IMR-90 (cell line): ENCODE data around the gene EML4. TPM values are rescaled to one million over a fixed set of nuclear protein-coding genes. Genes with fewer than 3 reads are reported as not detected.

Experiments used
- ATAC-seq: fragments of 200-7000 bp; cut with Tn5 transposase; 2 replicates; pipeline ENCODE4 v1.9.1; 2020; ENCODE audit warnings: low read depth, mild to moderate bottlenecking, moderate library complexity
- BruUV-seq: library from RNA; stranded (reverse); fragments of 400-500 nt; replicated peaks from 2 replicates; lab custom pipeline; 2021; lab: Mats Ljungman, UMichigan
- CTCF ChIA-PET: fragments of 300-600 bp; formaldehyde crosslinking; extraction: SDS; loops from one replicate; lab custom pipeline; 2021; ENCODE audit warnings: antibody characterized with exemption; lab: Yijun Ruan, JAX
- POLR2A ChIA-PET: fragments of 300-600 bp; sonication (Branson Sonifier 250); formaldehyde crosslinking; loops from one replicate; lab custom pipeline; 2022; ENCODE audit warnings: antibody characterized with exemption; ENCODE audit not compliant: unreplicated experiment; lab: Charles Lee
- DNase-seq: peaks from one replicate; pipeline ENCODE4 v3.0.0; 2013
- H2AFZ ChIP-seq: replicated peaks from 2 replicates; pipeline ENCODE3; 2013; ENCODE audit warnings: low read length, mild to moderate bottlenecking; ENCODE audit not compliant: poor library complexity
- H2AK5ac ChIP-seq: 2 replicates; pipeline ENCODE4 v1.6.1; 2013; ENCODE audit warnings: low read depth, low read length, inconsistent platforms
- H2AK9ac ChIP-seq: replicated peaks from 2 replicates; pipeline ENCODE3; 2013; ENCODE audit warnings: mild to moderate bottlenecking, low read depth, low read length, moderate library complexity; ENCODE audit not compliant: poor library complexity
- H2BK120ac ChIP-seq: 2 replicates; pipeline ENCODE4 v1.6.1; 2013; ENCODE audit warnings: low read depth, low read length, inconsistent platforms
- H2BK15ac ChIP-seq: 3 replicates; pipeline ENCODE4 v1.6.1; 2013; ENCODE audit warnings: low read depth, low read length, inconsistent platforms
- H2BK20ac ChIP-seq: 2 replicates; pipeline ENCODE4 v1.6.1; 2013; ENCODE audit warnings: low read depth, mild to moderate bottlenecking, inconsistent platforms, low read length, moderate library complexity
- H2BK5ac ChIP-seq: 2 replicates; pipeline ENCODE4 v1.6.1; 2013; ENCODE audit warnings: mild to moderate bottlenecking, low read depth, low read length, inconsistent platforms; ENCODE audit not compliant: poor library complexity, severe bottlenecking
- H3K14ac ChIP-seq: replicated peaks from 2 replicates; pipeline ENCODE4 v1.6.1; 2013; ENCODE audit warnings: low read depth, low read length, inconsistent platforms
- H3K18ac ChIP-seq: 2 replicates; pipeline ENCODE4 v1.6.1; 2013; ENCODE audit warnings: low read depth, low read length, control low read depth
- H3K23ac ChIP-seq: 2 replicates; pipeline ENCODE4 v1.6.1; 2013; ENCODE audit warnings: low read depth, low read length, inconsistent platforms
- H3K27ac ChIP-seq: 2 replicates; pipeline ENCODE4 v1.5.1; 2013; ENCODE audit warnings: mild to moderate bottlenecking, control low read depth, low read length; ENCODE audit not compliant: insufficient read depth
- H3K27me3 ChIP-seq: 2 replicates; pipeline ENCODE4 v1.6.1; 2013; ENCODE audit warnings: low read length; ENCODE audit not compliant: control insufficient read depth, insufficient read depth
- H3K36me3 ChIP-seq: 2 replicates; pipeline ENCODE4 v1.6.1; 2013; ENCODE audit warnings: low read length, mixed read lengths; ENCODE audit not compliant: control insufficient read depth, insufficient read depth
- H3K4ac ChIP-seq: 2 replicates; pipeline ENCODE4 v1.6.1; 2013; ENCODE audit warnings: low read depth, low read length, inconsistent platforms
- H3K4me1 ChIP-seq: 2 replicates; pipeline ENCODE4 v1.6.1; 2013; ENCODE audit warnings: low read length, mixed read lengths; ENCODE audit not compliant: control insufficient read depth, insufficient read depth
- H3K4me2 ChIP-seq: 2 replicates; pipeline ENCODE4 v1.6.1; 2013; ENCODE audit warnings: low read depth, mild to moderate bottlenecking, control low read depth, low read length, moderate library complexity
- H3K4me3 ChIP-seq: 2 replicates; pipeline ENCODE4 v1.5.1; 2013; ENCODE audit warnings: low read depth, mild to moderate bottlenecking, control low read depth, low read length, moderate library complexity; ENCODE audit not compliant: insufficient read depth
- H3K56ac ChIP-seq: 2 replicates; pipeline ENCODE4 v1.6.1; 2013; ENCODE audit warnings: low read length, inconsistent platforms; ENCODE audit not compliant: insufficient read depth; ENCODE audit errors: extremely low read depth
- H3K79me1 ChIP-seq, 2 experiments: 2 replicates each; pipeline ENCODE4 v1.6.1; 2013; ENCODE audit warnings: low read length in 2 of 2, inconsistent platforms in 1 of 2, low read depth in 1 of 2
- H3K9ac ChIP-seq: 2 replicates; pipeline ENCODE4 v1.6.1; 2013; ENCODE audit warnings: low read depth, low read length, control low read depth
- H3K9me1 ChIP-seq: 2 replicates; pipeline ENCODE4 v1.6.1; 2013; ENCODE audit warnings: low read length, inconsistent platforms; ENCODE audit not compliant: insufficient read depth
- H3K9me3 ChIP-seq: 2 replicates; pipeline ENCODE4 v1.6.1; 2013; ENCODE audit warnings: low read length; ENCODE audit not compliant: control insufficient read depth, insufficient read depth
- H4K20me1 ChIP-seq: 2 replicates; pipeline ENCODE4 v1.6.1; 2013; ENCODE audit warnings: low read length, inconsistent platforms; ENCODE audit not compliant: insufficient read depth
- H4K5ac ChIP-seq: 2 replicates; pipeline ENCODE4 v1.6.1; 2013; ENCODE audit warnings: mild to moderate bottlenecking, low read depth, low read length, control low read depth
- H4K8ac ChIP-seq, 2 experiments: 2 replicates each; pipeline ENCODE4 v1.6.1; 2013; ENCODE audit warnings: low read depth in 2 of 2, low read length in 2 of 2, control low read depth in 1 of 2, inconsistent platforms in 1 of 2
- H4K91ac ChIP-seq: 2 replicates; pipeline ENCODE4 v1.6.1; 2013; ENCODE audit warnings: low read depth, low read length, inconsistent platforms; ENCODE audit not compliant: insufficient read depth
- BHLHE40 ChIP-seq: fragments of 150-350 bp; IDR thresholded peaks from 2 replicates; pipeline ENCODE4 v1.6.1; 2016; ENCODE audit warnings: mild to moderate bottlenecking, low read depth, low read length
- CTCF ChIP-seq: conservative IDR thresholded peaks from 2 replicates; pipeline ENCODE4 v1.5.1; 2012; ENCODE audit warnings: mild to moderate bottlenecking, low read depth, low read length, improper control_type of control experiment
- ELK1 ChIP-seq: fragments of 150-350 bp; IDR thresholded peaks from 2 replicates; pipeline ENCODE4 v1.6.1; 2016; ENCODE audit warnings: low read depth, mild to moderate bottlenecking, low read length, moderate library complexity, borderline replicate concordance
- MAZ ChIP-seq: IDR thresholded peaks from 2 replicates; pipeline ENCODE4 v1.6.1; 2012; ENCODE audit warnings: low read depth, mild to moderate bottlenecking, low read length, improper control_type of control experiment, moderate library complexity, borderline replicate concordance
- MXI1 ChIP-seq: IDR thresholded peaks from 2 replicates; pipeline ENCODE4 v1.6.1; 2012; ENCODE audit warnings: low read depth, mild to moderate bottlenecking, low read length, moderate library complexity, borderline replicate concordance
- NFE2L2 ChIP-seq: fragments of 150-350 bp; IDR thresholded peaks from 2 replicates; pipeline ENCODE4 v1.6.1; 2016; ENCODE audit warnings: low read depth, mild to moderate bottlenecking, low read length
- POLR2A ChIP-seq: IDR thresholded peaks from 2 replicates; pipeline ENCODE4 v1.6.1; 2012; ENCODE audit warnings: mild to moderate bottlenecking, low read depth, low read length
- RAD21 ChIP-seq: IDR thresholded peaks from 2 replicates; pipeline ENCODE4 v1.6.1; 2012; ENCODE audit warnings: low read length, improper control_type of control experiment
- RFX5 ChIP-seq: IDR thresholded peaks from 2 replicates; pipeline ENCODE4 v1.8.0; 2012; ENCODE audit warnings: low read depth, mild to moderate bottlenecking, low read length, moderate library complexity
- USF2 ChIP-seq: fragments of 150-350 bp; IDR thresholded peaks from 2 replicates; pipeline ENCODE4 v1.6.1; 2017; ENCODE audit warnings: mild to moderate bottlenecking, antibody characterized with exemption, low read length, low read depth
- WGBS, 2 experiments: methylation state at CpG; one replicate each; pipeline versions ENCODE4 v1.1.5 to v1.1.7; 2013; ENCODE audit warnings: missing lambda C conversion rate in 2 of 2; ENCODE audit not compliant: insufficient read length in 1 of 2; ENCODE audit errors: extremely low coverage in 2 of 2; 5-methylcytosine and 5-hydroxymethylcytosine counted together
- dilution Hi-C: fragments of 300-500 bp; cut with HindIII; formaldehyde crosslinking; loops from one replicate; pipeline ENCODE4 v1.14.3; 2018; ENCODE audit warnings: low sequenced_read_pairs; ENCODE audit not compliant: unreplicated experiment
- in situ Hi-C: fragments of 300-500 bp; cut with MboI; formaldehyde crosslinking; loops from 3 replicates; pipeline ENCODE4 v1.14.3; 2019; ENCODE audit warnings: low sequenced_read_pairs, inconsistent platforms, mixed read lengths
- intact Hi-C: fragments of 100-400 bp; cut with micrococcal nuclease; formaldehyde crosslinking; loops from 2 replicates; pipeline ENCODE4 v1.10.0; 2022
- polyA plus RNA-seq, 3 experiments: library from polyadenylated mRNA; depleted of rRNA; stranded (reverse); fragments of >200 nt; gene quantifications; 2 replicates each; pipeline ENCODE4 v1.2.3, GENCODE V29; 2012; ENCODE audit warnings: low replicate concordance in 1 of 3
- total RNA-seq: library from RNA; depleted of rRNA; stranded (reverse); fragments of >200 nt; gene quantifications from 2 replicates; pipeline ENCODE4 v1.2.3, GENCODE V29; 2012

EML4 gene
- total and polyA plus RNA-seq, 2 of the 4 experiments (the other 2 are of a cell fraction), result 29.7 to 73.7 TPM

GRCh38 chr2:42337356-42337820, 168.2 kb downstream of the EML4 start:
- CTCF ChIA-PET, result no interaction called here
- Histone ChIP-seq H2AK5ac (no peak overlapping the region), H3K14ac (no peak overlapping the region), H3K27ac (no peak overlapping the region), H2BK20ac (no peak overlapping the region), H4K8ac (no peak overlapping the region), H3K56ac (no peak overlapping the region), H3K4me2 (no peak overlapping the region), H3K23ac (no peak overlapping the region), H4K91ac (no peak overlapping the region), H2BK120ac (no peak overlapping the region), H3K4me3 (no peak overlapping the region), H4K20me1 (no peaks in the 10 kb centered on the region; the same call in 1 of the 2 replicates), H2AFZ (no peak overlapping the region), H3K9ac (no peak overlapping the region), H4K5ac (no peak overlapping the region), H2BK15ac (no peak overlapping the region), H2AK9ac (no peak overlapping the region), H3K18ac (no peak overlapping the region), H3K36me3 (peaks cover 47% of the 10 kb centered on the region), H3K4ac (no peak overlapping the region), H3K4me1 (peaks cover 8% of the 10 kb centered on the region), H3K9me1 (peaks cover 16% of the 10 kb centered on the region), H2BK5ac (no peak overlapping the region), H3K9me3 (no peaks in the 10 kb centered on the region), H3K79me1 (peaks cover 32 to 63% of the 10 kb centered on the region in 2 experiments), H3K27me3 (no peaks in the 10 kb centered on the region)
- in situ Hi-C loops, result no loop called here
- POLR2A ChIA-PET, result no interaction called here
- no CpG with 5 or more reads among the region's 5 CpGs for WGBS, 2 experiments
- dilution Hi-C loops, result no loop called here
- BruUV-seq, result no TSS peak
- intact Hi-C loops, result no loop called here
- ATAC-seq (no peak), DNase-seq (no peak)
- TF ChIP-seq NFE2L2 (no peak), ELK1 (no peak), RAD21 (no peak), MXI1 (no peak), USF2 (no peak), RFX5 (no peak), CTCF (no peak), MAZ (no peak), POLR2A (no peak), BHLHE40 (no peak)
